Measurements from ENCODE around the gene F10. TPM values are rescaled to one million over a fixed set of nuclear protein-coding genes. Genes with fewer than 3 reads are reported as not detected.

F10 gene
- total RNA-seq, 2 experiments from 2014 or later: not detected

DNA sequence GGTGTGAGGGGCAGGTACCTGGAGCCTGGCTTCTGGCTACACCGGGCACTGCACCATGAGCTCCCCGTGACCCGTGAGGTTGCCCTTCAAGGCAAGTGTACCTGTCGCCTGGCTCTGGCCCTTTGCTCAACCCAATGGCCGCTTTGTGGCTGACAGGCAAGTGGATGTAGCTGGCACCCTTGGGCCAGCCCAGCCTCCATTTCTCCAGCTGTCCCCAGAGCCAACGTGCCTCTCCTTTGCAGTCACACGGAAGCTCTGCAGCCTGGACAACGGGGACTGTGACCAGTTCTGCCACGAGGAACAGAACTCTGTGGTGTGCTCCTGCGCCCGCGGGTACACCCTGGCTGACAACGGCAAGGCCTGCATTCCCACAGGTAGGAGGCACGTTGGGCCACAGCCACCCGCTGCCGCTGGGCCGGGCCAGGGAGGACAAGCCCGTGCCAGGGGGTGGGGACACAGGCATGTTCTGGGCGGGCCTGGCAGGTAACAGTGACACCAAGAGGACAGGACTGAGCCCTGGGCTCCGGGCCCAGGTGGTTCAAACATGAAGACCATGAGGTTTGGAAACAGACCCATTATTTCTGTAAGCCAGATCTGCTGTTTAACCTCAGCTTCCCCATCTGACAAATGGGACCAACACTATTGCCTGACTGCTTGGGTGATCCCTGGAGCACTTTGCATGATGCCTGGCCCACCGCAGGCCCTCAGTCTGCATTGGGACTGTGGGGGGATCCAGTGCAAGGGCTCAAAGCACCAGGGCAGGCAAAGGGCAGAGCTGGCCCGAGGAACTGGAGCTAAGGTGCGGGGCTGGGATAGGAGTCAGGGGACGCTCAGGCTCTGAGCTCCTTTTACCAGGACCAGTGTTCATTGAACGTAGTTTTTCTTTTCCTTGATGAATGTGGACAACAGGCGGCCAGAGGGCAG lies 18.3 kb downstream of the F10 start:
- Mint-ChIP-seq H3K27me3 (peaks cover 17% of the 10 kb centered on the region), H3K9me3 (ENCODE audit: low read depth) (no peaks in the 10 kb centered on the region), H3K4me1 (no peaks in the 10 kb centered on the region), H3K36me3 (no peaks in the 10 kb centered on the region), H3K4me3 (no peak overlapping the region), H3K27ac (no peak overlapping the region)
- CTCF ChIA-PET: interaction anchor here (1.2 kb wide), 1 partner anchor 17 kb away, joined by 3 read pairs; no protein-coding TSS in a partner anchor
- ATAC-seq: no peak
- no peak for DNase-seq

DNA sequence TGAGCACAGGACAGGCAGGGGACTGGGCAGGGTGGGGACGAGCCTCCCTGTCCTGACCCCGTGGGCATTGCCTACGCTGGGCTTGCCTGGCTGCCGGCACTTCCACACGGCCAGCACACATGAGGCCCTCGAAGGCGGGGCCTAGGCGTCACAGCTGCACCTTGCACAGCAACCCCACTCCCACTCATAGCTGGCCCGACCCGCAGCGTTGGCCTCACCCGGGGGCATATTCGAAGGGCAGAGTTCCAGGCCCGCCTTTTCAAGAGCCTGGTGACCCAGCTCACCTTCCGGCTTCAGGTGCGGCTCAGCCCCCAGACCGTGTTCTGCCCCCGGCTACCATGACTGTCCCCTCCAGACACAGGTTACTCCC lies 19.0 kb downstream of the F10 start:
- Mint-ChIP-seq H3K9me3 (ENCODE audit: low read depth) (no peaks in the 10 kb centered on the region), H3K4me1 (no peaks in the 10 kb centered on the region), H3K27me3 (peaks cover 15% of the 10 kb centered on the region), H3K36me3 (no peaks in the 10 kb centered on the region), H3K27ac (no peak overlapping the region), H3K4me3 (no peak overlapping the region)
- CTCF ChIA-PET: interaction anchor here (1.2 kb wide), 1 partner anchor 18 kb away, joined by 3 read pairs; no protein-coding TSS in a partner anchor
- ATAC-seq: no peak
- no peak for DNase-seq

GRCh38 chr13:113142876-113143275 lies 20.3 kb downstream of the F10 start:
- no peak overlapping the region for H3K4me3 Mint-ChIP-seq
- no peak overlapping the region for H3K27ac Mint-ChIP-seq
- CTCF ChIA-PET: no interaction called here
- ATAC-seq: no peak
- H3K4me1 Mint-ChIP-seq: no peaks in the 10 kb centered on the region
- H3K9me3 Mint-ChIP-seq (ENCODE audit: low read depth): no peaks in the 10 kb centered on the region
- no peaks in the 10 kb centered on the region for H3K36me3 Mint-ChIP-seq
- no peak for DNase-seq
- peaks cover 6% of the 10 kb centered on the region for H3K27me3 Mint-ChIP-seq

DNA sequence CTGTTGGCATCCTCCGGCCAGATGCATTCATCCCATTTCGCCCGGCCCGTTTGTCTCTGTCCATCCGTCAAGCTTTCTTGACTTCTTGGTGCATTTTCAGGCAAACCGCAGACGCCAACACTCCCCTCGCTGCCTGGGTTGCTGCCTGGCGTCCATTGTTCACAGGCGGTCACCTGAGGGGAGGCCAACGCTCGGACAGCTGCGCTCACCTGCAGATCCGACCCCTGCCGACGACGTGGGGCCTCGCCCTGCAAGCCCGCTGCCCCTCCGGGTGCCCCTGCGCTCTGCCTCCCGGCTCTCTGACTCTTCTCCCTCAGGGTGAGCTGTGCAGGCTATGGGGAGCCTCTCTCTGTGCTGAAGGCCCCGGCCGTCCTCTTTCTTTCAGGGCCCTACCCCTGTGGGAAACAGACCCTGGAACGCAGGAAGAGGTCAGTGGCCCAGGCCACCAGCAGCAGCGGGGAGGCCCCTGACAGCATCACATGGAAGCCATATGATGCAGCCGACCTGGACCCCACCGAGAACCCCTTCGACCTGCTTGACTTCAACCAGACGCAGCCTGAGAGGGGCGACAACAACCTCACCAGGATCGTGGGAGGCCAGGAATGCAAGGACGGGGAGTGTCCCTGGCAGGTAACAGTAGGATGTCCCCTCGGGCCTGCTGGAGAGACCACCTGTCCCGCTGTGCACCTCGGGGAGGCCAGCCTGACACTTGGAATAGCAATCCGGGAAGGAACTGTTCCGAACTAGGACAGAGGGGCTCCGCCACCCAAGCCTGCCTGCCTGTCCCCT lies 21.1 kb downstream of the F10 start:
- ATAC-seq: no peak
- no peaks in the 10 kb centered on the region for H3K36me3 Mint-ChIP-seq
- H3K27me3 Mint-ChIP-seq: peaks cover 4% of the 10 kb centered on the region
- no peak for DNase-seq
- H3K4me3 Mint-ChIP-seq: no peak overlapping the region
- CTCF ChIA-PET: no interaction called here
- no peak overlapping the region for H3K27ac Mint-ChIP-seq
- no peaks in the 10 kb centered on the region for H3K9me3 Mint-ChIP-seq (ENCODE audit: low read depth)
- H3K4me1 Mint-ChIP-seq: no peaks in the 10 kb centered on the region

GRCh38 chr13:113144255-113144629 lies 21.6 kb downstream of the F10 start:
- Mint-ChIP-seq H3K27me3 (no peaks in the 10 kb centered on the region), H3K36me3 (no peaks in the 10 kb centered on the region), H3K9me3 (ENCODE audit: low read depth) (no peaks in the 10 kb centered on the region), H3K4me1 (no peaks in the 10 kb centered on the region), H3K4me3 (no peak overlapping the region), H3K27ac (no peak overlapping the region)
- DNase-seq (no peak), ATAC-seq (no peak)
- CTCF ChIA-PET: no interaction called here

DNA sequence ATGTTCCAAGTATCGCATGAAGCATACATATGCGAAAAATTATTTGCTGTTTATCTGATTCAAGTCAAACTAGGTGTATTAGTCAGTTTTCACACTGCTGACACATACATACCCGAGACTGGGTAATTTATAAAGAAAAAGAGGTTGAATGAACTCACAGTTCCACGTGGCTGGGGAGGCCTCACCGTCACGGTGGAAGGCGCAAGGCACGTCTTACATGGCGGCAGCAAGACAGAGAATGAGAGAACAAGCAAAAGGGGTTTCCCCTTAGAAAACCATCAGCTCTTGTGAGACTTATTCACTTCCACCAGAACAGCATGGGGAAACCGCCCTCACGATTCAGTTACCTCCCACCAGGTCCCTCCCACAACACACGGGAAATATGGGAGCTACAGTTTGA lies 22.9 kb downstream of the F10 start:
- no peaks in the 10 kb centered on the region for H3K9me3 Mint-ChIP-seq (ENCODE audit: low read depth)
- H3K27me3 Mint-ChIP-seq: no peaks in the 10 kb centered on the region
- no peaks in the 10 kb centered on the region for H3K4me1 Mint-ChIP-seq
- no peak overlapping the region for H3K4me3 Mint-ChIP-seq
- H3K27ac Mint-ChIP-seq: no peak overlapping the region
- DNase-seq: no peak
- H3K36me3 Mint-ChIP-seq: no peaks in the 10 kb centered on the region
- CTCF ChIA-PET: no interaction called here
- no peak for ATAC-seq

- ATAC-seq (no peak), DNase-seq (no peak)
- Mint-ChIP-seq H3K27me3 (peaks cover 3% of the 10 kb centered on the region), H3K27ac (no peak overlapping the region), H3K4me3 (no peak overlapping the region), H3K9me3 (ENCODE audit: low read depth) (no peaks in the 10 kb centered on the region), H3K36me3 (no peaks in the 10 kb centered on the region), H3K4me1 (no peaks in the 10 kb centered on the region)
- CTCF ChIA-PET: no interaction called here
These were observed 23.5 kb downstream of the F10 start for GRCh38 chr13:113145911-113146598.

DNA sequence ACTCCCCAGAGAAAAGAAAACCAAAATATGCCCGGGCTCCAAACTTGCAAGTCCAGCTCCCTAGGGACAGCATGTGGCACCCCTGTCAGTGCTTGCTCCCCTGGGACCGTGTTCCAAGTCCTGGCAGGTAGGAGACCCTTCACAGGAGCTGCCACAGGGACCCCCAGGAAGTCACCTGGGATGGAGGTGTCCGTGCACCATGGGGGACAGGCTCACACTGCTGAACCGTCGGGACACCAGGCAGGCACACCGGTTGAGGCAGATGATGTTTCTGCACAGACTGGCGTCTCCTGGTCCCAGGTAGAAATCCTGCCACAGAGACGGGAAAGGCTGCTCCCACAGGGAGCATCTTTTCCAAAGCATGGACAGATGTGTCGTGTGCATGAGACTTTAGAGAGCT lies 24.2 kb downstream of the F10 start:
- ATAC-seq (no peak), DNase-seq (no peak)
- CTCF ChIA-PET: no interaction called here
- Mint-ChIP-seq H3K27me3 (peaks cover 8% of the 10 kb centered on the region), H3K27ac (no peak overlapping the region), H3K9me3 (ENCODE audit: low read depth) (no peaks in the 10 kb centered on the region), H3K4me3 (no peak overlapping the region), H3K36me3 (no peaks in the 10 kb centered on the region), H3K4me1 (no peaks in the 10 kb centered on the region)

- DNase-seq: no peak
- CTCF ChIA-PET: no interaction called here
These were observed 24.6 kb downstream of the F10 start for GRCh38 chr13:113147206-113147605.

DNA sequence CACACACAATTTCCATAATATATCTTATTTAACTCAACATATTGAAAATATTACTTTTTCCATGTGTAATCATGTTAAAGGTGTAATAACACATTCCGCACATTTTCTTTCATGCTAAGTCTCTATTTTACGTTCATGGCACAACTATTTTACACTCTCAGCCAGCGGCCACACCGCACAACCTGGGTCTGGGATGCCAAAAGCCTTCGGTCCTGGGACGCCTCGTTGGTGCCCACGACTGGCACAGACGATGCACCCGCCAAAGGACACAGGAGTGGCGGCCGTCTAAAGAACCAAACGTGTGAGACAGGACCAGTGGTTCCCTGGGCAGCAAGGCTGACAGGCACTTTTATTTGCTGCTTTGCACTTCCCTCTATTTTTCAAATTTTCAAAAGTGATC lies 25.8 kb downstream of the F10 start:
- Mint-ChIP-seq H3K36me3 (peaks cover 3% of the 10 kb centered on the region), H3K4me1 (peaks cover 10% of the 10 kb centered on the region), H3K27ac (no peak overlapping the region), H3K9me3 (ENCODE audit: low read depth) (no peaks in the 10 kb centered on the region), H3K4me3 (no peak overlapping the region), H3K27me3 (peaks cover 20% of the 10 kb centered on the region)
- CTCF ChIA-PET: no interaction called here
- ATAC-seq: no peak
- DNase-seq: peak; percentile 30

More at GRCh38 chr13:113147206-113147605, 24.6 kb downstream of the F10 start:
- peaks cover under 1% of the 10 kb centered on the region for H3K4me1 Mint-ChIP-seq
- no peaks in the 10 kb centered on the region for H3K36me3 Mint-ChIP-seq
- no peak for ATAC-seq
- peaks cover 12% of the 10 kb centered on the region for H3K27me3 Mint-ChIP-seq
- H3K27ac Mint-ChIP-seq: no peak overlapping the region
- no peak overlapping the region for H3K4me3 Mint-ChIP-seq
- H3K9me3 Mint-ChIP-seq (ENCODE audit: low read depth): no peaks in the 10 kb centered on the region

DNA sequence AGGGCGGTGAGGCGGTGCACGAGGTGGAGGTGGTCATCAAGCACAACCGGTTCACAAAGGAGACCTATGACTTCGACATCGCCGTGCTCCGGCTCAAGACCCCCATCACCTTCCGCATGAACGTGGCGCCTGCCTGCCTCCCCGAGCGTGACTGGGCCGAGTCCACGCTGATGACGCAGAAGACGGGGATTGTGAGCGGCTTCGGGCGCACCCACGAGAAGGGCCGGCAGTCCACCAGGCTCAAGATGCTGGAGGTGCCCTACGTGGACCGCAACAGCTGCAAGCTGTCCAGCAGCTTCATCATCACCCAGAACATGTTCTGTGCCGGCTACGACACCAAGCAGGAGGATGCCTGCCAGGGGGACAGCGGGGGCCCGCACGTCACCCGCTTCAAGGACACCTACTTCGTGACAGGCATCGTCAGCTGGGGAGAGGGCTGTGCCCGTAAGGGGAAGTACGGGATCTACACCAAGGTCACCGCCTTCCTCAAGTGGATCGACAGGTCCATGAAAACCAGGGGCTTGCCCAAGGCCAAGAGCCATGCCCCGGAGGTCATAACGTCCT lies 26.4 kb downstream of the F10 start:
- no peak overlapping the region for H3K4me3 Mint-ChIP-seq

GRCh38 chr13:113149711-113150549 lies 27.3 kb downstream of the F10 start:
- ATAC-seq (no peak), DNase-seq (no peak)
- H3K9me3 Mint-ChIP-seq (ENCODE audit: low read depth): no peaks in the 10 kb centered on the region
- no peak overlapping the region for H3K4me3 Mint-ChIP-seq
- peaks cover 13% of the 10 kb centered on the region for H3K4me1 Mint-ChIP-seq
- H3K27me3 Mint-ChIP-seq: peaks cover 21% of the 10 kb centered on the region
- CTCF ChIA-PET: no interaction called here
- no peak overlapping the region for H3K27ac Mint-ChIP-seq
- H3K36me3 Mint-ChIP-seq: peaks cover 3% of the 10 kb centered on the region

More for the DNA sequence above, 26.4 kb downstream of the F10 start:
- peaks cover 3% of the 10 kb centered on the region for H3K36me3 Mint-ChIP-seq
- peaks cover 20% of the 10 kb centered on the region for H3K27me3 Mint-ChIP-seq
- ATAC-seq: no peak
- DNase-seq: peak; percentile 33
- H3K4me1 Mint-ChIP-seq: peaks cover 13% of the 10 kb centered on the region
- H3K27ac Mint-ChIP-seq: no peak overlapping the region
- no peaks in the 10 kb centered on the region for H3K9me3 Mint-ChIP-seq (ENCODE audit: low read depth)
- CTCF ChIA-PET: no interaction called here
